DLD1 (cell line): Measurements from ENCODE around the gene ZNF414.
"Not testable (repeated sequence)": the region's sequence is repeated elsewhere in the genome, so short reads cannot be mapped to it uniquely, and the experiment has no call there.

Experiments used
- in situ Hi-C: cut with HindIII; loops from 2 replicates; pipeline ENCODE4 v1.10.0; 2017; ENCODE audit warnings: low sequenced_read_pairs

Gene ZNF414

DNA sequence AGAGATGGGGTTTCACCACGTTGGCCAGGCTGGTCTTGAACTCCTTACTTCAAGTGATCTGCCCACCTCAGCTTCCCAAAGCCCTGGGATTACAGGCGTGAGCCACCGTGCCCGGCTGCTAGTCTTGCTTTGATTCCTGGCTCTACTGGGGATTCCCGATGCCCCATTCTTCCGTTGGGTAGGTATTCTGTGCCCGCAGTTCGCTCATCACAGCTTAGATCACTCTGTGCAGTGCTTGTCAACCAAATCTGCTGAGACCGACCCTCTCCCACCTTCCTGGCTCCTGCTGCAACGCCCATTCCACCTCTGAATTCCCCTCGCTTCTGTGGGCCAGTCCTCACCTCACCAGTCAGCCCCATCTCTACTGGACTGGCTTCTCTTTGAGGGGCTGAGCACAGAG lies 4.6 kb upstream of the ZNF414 start:
- in situ Hi-C loops = no loop called here

DNA sequence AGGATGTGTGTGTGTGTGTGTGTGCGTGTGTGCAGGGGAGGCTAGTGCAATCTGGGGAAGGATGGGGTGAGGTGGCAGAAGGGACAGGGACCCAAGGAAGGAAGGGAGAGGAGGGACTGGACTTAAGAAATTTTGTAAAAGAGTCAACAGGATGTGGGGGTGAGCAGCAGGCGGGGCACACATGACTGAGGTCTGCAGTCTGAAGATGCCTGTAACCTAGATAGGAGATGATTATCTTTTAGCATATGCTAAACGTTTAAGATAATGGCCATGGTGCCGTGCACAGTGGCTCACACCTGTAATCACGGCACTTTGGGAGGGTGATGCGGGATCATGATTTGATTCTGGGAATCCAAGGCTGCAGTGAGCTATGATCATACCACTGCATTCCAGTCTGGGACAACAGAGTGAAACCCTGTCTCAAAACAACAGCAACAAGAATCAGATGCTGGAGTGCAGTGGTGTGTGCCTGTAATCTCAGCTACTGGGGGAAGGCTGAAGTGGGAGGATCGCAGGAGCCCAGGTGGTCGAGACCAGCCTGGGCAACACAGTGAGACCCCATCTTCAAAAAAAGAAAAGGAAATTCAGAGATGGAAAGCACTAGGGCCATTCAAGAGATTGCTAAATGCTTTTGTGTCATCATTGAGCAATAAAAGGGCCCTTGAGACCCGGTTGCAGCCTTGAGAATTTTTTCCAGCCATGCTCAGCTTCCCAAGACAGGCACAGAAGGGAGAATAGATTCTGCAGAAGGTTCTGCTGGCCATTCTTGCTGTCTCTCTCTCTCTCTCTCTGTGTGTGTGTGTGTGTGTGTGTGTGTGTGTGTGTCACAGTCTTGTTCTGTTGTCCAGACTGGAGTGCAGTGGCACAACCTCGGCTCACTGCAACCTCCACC lies 3.8 kb upstream of the ZNF414 start:
- in situ Hi-C loops = no loop called here

DNA sequence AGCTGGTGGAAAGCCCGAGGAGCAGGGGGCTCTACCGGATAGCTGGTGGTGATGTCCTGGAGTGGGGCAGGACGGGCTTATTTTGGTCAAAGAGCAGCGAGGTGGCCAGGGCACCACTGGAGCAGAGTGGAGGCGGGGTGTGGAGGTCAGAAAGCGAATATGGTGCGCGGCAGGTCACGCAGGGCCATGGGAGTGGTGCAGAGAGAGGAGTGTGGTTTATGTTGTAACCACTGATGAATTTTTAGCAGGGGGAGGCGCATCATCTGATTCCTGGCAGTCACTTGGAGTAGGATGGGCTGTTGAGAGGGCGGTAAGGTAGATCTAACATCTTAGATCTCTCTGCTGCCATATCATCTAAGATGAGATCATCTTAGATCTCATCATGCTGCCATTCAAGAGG lies 1.4 kb upstream of the ZNF414 start:
- in situ Hi-C loops = no loop called here

DNA sequence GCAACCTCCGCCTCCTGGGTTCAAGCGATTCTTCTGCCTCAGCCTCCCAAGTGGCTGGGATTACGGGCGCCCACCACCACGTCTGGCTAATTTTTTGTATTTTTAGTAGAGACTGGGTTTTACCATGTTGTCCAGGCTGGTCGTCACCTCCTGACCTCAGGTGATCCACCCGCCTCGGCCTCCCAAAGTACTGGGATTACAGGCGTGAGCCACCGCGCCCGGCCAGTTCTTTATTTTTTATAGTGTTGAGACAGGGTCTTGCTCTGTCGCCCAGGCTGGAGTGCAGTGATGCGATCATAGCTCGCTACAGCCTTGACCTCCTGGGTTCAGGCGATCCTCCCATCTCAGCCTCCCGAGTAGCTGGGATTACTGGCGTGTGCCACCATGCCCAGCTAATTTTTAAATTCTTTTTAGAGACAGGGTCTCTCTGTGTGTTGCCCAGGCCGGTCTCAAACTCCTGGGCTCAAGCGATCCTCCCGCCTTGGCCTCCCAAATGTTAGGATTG lies 590 bp upstream of the ZNF414 start:
- in situ Hi-C loops = not testable (repeated sequence)

DNA sequence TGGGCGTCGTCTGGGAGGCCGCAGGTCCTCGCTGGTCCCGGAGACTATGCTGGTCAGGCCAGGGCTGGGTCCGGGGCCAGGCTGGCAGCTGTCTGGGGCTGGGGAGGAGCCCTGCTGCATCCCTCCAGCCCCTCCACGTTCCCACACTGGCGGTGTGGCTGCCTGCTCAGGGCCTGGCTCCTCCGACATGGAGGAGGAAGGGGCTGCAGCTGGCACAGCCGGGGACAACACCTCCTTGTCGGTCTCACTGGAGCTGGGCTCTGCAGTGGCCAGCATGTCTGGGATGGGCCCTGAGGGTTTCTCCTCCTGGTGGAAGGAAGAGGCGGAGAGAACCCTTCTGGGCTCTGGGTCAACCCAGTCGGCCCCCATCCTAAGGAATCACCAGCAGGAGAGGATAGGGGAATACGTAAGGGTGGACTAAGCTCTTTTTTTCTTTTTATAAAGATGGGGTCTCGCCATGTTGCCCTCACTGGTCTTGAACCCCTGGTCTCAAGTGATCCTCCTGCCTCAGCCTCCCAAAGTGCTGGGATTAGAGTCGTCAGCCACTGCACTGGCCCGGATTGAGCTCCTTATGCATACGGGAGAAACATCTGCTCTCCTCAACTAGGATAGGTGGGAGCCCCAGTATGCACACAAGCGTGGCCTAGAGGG lies 806 bp downstream of the ZNF414 start:
- in situ Hi-C loops = no loop called here

DNA sequence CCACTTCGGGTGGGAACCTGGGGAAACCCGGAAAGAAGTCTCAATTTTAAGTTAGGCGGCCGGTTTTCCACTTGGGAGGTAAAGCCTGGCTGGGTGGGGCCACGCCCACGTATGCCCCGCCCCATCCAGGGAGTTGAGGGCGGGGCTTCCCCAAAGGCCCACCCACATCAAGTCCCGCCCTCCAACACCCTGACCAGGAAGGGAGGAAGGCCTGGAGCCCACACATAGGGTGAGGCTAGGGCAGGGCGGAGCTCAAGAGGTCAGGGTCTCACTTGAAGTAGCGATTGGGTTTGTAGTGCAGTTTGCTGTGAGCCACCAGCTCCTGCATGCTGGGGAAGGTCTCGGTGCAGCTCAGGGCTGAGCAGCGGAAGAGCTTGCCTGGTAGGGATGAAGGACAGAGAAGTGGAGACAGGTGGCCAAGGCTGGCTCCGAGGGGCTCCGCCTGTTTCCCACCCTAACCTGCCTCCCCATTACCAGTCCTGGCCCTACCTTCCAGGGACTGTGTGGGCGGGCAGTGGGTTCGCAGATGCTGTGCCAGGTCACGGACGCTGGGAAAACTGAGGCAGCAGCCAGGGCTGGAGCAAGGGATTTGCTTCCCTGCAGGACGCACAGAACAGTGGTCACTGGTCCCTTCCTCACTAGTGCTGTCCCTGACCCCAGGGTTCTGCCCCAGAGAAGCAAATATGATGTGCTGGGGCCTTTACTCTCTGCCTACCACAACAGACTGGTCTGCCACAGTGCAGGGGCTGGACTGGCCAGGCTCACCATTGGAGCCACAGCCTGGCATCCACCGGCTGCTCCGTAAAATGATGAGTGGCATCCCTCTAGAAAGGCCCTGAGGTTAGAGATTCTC lies 1.6 kb downstream of the ZNF414 start:
- in situ Hi-C loops = no loop called here

DNA sequence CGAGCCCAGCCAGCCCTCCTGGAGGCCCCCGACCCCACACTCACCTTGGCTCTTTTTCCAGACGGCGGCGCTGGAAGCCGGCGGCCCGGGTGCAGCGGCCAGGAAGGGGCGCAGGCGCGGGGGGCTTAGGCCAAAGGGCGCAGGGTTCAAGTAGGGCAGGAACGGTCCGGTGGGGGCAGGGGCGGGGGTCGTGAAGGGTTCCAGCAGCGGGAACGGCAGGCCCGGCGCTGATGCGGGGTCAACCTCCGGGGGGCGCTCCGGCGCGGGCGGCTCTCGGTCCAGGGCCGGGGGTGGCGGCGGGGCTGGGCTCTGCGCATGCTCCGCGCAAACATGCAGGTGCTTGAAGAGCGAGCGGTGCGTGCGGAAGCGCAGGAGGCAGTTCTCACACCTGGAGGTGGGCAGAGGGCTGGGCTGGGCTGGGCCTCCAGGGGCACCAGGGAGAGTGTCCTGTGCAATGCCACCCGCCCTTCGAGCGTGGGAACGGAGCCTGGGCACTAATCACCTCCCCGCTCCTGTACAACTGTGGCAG lies 2.3 kb downstream of the ZNF414 start:
- in situ Hi-C loops = no loop called here

DNA sequence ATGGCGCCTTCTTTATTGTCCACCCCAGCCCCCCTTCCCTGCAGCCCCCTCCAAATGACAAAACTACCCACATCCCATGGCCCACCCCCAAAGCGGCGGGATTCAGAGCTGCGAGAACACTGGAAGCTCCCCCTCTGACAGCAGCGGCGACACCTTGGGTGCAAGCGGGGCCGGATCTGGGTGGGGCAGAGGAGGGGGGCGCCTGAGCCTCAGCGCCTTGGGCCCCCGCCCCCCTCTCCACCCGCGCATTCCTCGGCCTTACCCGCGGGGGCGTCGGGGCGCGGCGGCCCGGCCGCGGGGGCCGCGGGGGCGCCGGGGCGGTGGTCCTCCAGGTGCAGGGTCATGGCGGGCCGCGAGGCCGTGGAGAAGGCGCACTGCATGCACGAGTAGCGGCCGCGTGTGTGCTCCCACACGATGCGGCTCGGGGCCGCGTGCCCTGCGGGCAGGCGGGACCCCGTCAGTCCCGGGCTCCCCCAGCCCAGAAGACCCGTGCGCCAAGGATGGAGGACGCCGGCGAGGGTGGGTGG lies 3.3 kb downstream of the ZNF414 start:
- in situ Hi-C loops = no loop called here

DNA sequence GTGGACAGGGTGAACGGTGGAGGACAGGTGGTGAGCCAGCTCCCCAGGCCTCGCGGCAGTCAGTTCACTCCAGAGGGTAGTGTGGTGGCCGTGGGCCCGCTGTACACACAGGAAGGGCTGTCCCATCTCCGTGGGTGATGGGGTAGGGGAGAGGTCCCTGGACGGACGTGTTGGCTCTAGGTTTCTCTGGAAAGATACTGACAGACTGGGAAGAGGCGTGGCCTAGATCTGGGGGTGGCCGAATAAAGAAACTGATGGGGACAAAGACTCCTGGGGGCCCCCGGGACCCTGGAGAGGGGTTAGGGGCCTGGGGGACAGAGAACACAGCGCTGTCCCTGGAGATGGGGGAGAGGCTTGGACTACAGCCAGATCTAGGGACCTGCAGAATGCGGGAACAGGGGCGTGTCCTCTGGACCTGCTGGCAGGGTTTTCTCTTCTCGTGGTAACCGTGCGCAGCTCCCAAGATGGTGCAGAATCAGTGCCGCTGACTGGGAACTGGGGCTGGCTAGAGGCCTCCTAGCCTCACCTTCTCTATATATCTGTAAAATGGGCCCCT lies 7.5 kb downstream of the ZNF414 start:
- in situ Hi-C loops = no loop called here

DNA sequence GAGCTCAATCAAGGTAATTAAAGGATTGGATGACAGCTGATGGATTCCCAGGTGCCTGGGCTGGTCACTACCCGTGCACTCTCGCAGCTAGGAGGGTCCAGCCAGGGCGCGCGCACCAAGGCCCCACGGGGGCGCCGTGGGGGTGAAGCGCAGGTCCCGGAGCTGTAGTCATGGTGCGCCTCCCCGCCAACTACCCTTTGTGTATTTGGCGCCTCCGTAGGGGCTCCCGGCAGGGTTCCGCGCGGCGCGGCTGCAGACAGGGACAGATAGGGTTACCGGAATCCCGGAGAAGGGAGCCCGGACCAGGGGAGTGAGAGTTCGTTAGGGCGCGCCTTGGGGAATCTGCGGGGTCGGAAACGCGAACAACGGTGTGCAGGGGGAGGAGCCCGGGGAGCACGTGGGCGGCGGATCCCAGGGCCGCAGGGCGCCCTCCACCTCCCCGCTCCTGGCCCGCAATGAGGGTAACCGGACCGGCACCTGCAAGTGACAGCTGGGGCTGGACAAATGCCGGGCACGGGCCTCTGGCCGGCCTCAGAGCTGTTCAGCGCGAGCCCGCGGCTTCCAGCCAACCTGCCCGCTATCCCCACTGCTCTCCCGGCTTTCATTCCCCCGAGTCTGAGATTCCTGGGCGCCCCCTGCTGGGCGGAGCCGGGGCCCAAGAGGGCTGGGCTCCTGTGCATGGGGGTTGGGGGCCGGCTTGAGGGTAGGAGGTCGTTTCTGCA lies 8.1 kb downstream of the ZNF414 start:
- in situ Hi-C loops = no loop called here

DNA sequence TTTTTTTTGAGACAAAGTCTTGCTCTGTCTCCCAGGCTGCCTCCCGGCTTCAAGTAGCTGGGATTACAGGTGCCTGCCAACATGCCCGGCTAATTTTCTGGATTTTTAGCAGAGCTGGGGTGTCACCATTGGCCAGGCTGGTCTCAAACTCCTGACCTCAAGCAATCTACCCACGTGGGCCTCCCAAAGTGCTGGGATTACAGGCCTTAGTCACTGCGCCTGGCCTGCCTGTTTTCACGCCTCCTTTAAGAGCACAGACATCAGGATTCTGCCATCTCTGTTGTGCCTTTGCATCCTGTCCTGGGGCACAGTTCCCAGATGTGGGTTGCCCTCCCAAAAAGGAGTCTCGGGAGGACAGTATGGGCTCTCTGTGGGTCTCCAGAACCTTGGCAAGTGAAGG lies 9.0 kb downstream of the ZNF414 start:
- in situ Hi-C loops = no loop called here

DNA sequence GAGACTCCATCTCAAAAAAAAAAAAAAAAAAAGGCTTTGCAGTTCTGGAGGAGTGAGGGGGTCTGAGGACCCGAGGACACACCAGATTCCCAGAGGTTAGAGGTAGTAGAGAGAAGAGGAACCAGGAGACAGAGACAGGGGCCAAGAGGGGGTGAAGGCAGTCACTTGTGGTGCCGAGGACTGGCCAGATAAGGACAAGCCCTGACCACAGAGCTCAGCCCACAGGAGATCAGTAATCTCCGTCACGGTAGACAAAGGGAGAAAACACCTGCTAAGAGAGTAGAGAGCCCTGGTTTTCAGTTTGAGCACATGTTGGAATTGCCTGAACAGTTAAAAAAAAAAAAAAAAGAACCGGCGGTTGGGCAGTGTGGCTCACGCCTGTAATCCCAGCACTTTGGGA lies 9.8 kb downstream of the ZNF414 start:
- in situ Hi-C loops = no loop called here

DNA sequence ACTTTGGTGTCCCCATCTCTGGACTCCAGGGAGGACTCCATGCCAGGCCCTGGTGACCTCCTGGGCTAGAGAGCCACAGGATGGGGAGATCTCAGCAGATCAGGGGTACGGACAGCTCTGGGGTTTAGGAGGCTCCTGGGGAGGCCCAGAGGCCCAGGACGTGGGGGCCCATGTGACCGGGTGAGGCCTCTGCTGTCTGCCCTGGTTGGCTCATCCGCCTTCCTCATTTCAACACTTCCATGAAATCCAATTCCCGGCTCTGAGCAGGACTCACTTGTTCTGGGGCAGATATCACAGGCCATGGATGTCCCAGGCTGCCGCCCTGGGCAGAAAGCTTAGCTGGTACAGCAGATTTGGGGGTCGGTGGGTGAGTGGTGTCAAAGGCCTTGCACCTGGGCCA lies 10.5 kb downstream of the ZNF414 start:
- in situ Hi-C loops = no loop called here

DNA sequence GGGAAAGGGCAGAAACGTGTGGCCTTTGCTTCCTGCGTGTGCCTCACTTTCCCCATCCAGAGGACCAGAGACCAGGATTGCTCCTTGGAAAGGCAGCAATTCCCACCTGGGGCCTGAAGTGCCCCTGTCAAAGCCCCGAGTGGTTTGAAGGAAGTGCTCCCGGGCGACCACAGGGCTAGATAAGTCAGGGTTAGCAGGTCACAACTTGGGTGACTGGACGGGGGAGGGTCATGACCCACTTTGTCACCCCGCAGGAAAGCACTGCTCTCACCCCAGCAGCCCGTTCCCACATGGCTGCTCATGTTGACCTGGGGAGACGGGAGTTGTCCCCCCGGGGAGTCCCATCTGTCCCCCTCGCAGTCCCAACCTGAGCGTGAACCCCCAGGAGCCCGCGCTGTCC lies 12.0 kb downstream of the ZNF414 start:
- in situ Hi-C loops = no loop called here

DNA sequence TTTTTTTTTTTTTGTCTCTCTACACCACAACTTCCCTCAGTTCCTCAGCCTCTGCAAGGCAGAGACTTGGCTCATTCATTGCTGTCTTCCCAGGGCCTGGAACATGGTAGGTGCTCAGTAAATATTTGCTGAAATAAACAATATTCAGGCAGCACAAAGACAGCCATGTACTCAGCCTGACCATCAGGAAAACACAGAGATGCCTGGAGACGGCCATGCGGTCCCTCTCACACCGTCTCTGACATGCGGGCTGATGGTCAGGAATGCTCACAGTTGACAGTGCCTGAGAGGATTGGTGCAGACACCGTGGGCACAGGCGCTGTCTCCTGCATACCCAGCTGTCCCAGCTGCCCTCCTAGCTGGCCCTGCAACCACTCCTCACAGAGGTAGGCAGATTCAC lies 12.5 kb downstream of the ZNF414 start:
- in situ Hi-C loops = no loop called here

DNA sequence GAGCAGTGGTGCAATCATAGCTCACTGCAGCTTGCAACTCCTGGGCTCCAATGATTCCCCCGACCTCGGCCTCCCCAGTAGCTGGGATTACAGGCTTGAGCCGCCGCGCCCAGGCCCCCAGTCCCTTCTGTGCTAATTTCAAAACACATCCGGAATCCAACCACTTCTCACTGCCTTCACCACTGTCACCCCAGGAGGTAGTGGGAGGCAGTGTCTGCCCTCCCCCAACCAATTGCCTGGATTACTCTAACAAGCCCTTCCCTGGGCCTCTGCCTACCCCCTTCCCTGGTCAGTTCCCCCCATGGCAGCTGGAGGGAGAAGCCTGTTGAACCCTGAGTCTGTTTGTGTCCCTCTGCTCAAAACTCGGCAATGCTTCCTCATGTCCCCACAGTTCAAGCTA lies 13.8 kb downstream of the ZNF414 start:
- in situ Hi-C loops = no loop called here

DNA sequence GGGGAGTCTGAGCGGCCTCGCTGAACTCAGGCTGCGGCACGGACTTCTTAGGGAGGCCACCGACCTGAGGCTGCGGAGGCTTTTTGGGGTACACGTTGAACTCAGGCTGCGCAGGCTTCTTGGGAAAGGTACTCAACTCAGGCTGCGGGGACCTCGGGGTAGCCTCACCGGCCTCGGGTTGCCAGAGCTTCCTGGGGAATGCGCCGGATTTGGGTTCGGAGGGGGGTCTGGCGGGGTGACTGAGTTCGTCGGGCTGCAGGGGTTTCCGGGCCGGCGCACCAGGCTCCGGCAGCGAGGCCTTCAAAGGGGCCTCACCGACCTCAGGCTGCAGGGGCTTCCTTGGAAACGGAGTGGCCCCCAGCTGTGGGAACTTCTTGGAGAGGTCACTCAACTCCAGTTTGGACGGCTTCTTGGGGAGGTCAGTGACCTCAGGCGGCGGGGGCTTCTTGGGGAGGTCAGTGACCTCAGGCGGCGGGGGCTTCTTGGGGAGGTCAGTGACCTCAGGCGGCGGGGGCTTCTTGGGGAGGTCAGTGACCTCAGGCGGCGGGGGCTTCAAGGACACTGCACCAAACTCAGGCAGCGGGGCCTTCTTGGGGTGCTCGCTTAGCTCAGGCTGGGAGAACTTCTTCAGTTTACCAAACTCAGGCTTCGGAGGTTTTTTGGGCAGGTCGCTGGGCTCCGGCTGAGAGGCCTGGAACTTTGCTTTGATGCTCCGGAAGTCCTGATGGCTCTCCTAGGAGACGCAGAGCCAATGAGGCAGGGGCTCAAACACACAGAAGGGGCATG lies 14.7 kb downstream of the ZNF414 start:
- in situ Hi-C loops = no loop called here

DNA sequence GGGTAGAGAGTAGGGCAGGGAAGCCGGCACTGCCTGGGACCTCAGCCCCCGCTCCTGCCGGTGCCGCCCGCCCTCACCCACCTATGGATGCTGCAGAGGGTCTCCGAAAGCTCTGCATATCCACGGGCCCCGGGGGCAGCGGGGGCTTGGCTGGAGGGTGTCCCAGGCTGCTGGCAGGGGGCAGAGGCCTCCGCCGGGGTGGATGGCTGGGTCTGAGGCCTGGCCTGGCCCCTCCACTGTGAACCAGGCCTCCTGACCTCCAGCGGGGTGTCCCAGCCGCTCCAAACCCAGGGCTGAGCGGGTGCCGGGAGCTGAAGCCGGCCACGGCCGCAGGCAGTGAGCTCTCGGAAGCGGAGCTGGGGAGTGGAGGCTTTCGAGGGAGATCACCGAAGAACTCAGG lies 15.7 kb downstream of the ZNF414 start:
- in situ Hi-C loops = no loop called here

DNA sequence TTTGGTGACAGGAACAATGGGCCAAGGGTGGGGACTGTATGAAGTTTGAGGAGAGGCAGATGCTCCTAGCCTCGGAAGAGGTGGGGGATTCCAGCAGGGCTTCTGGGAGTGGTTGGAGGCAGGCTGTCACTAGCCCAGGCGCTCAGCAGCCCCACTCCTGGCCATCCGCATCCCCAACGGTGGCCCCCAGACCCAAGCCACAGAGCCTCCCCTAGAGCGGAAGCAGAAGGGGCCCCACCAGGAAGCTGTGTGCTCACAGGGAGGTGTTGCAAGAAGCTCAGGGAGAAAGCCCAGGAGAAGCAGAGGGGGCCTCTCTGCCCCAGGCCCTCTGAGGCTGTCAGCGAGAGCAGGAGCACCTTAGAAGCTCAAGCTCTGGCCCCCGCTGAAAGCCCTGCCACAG lies 19.8 kb downstream of the ZNF414 start:
- in situ Hi-C loops = no loop called here
